ENCODE data around the gene ATXN3. TPM values are rescaled to one million over a fixed set of nuclear protein-coding genes. Genes with fewer than 3 reads are reported as not detected.
A peak's percentile ranks its signal among the peaks of the same experiment; 100 is the strongest.

The ATXN3 gene
- total and polyA plus RNA-seq, 2 of the 13 experiments (the other 11 are each of a cell fraction or from before 2014, with no cell fraction given), result 14.9 to 17.3 TPM

- peak; percentile 68; the same call in 1 of the 2 replicates for TF ChIP-seq SOX5 (CRISPR knock-in tag; IDR thresholded peaks at IDR 0.05; ENCODE audit: borderline replicate concordance)
Measured at GRCh38 chr14:92154283-92154942, 48.0 kb upstream of the ATXN3 start (continued).

DNA sequence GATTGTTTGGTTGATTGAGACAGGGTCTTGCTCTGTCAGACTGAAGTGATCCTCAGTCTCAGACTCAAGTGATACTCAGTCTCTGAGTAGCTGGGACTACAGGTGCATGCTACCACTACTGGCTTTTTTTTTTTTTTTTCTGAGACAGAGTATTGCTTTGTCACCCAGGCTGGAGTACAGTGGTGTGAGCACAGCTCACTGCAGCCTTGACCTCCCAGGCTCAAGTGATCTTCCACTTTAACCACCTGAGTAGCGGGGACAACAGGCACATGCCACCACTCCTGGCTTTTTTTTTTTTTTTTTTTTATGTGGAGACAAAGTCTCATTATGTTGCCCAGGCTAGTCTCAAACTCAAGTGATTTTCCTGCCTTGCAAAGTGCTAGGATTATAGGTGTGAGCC, 47.2 kb upstream of the ATXN3 start:
- Histone ChIP-seq H3K9me3 (ENCODE audit: low read length) (no peaks in the 10 kb centered on the region), H3K4me1 (ENCODE audit: insufficient read depth, low read length) (peaks cover 20% of the 10 kb centered on the region), H3K36me3 (replicated peaks in 1 of 2; ENCODE audit: control insufficient read depth in 1 of 2, insufficient read depth in 2 of 2, low read length in 2 of 2) (peaks cover 20 to 47% of the 10 kb centered on the region in 2 experiments), H3K4me2 (ENCODE audit: low read depth, low read length) (no peak overlapping the region), H3K27ac (ENCODE audit: extremely low read length, insufficient read depth, low read length) (peak overlapping the region; percentile 45), H3K4me3 (replicated peaks in 1 of 3; ENCODE audit: insufficient read depth in 1 of 3, low read depth in 2 of 3, low read length in 3 of 3) (no peak overlapping the region), H3K27me3 (ENCODE audit: control insufficient read depth in 1 of 2, insufficient read depth in 2 of 2, low read length in 2 of 2) (no peaks in the 10 kb centered on the region), H4K20me1 (ENCODE audit: insufficient read depth, low read length) (no peaks in the 10 kb centered on the region), H2AFZ (ENCODE audit: low read length) (no peak overlapping the region), H3K9ac (ENCODE audit: insufficient read depth, low read depth, low read length) (no peak overlapping the region), H3K79me2 (ENCODE audit: insufficient read depth, low read length) (no peaks in the 10 kb centered on the region)
- BruUV-seq (replicated peaks), result no TSS peak
- DNase-seq (ENCODE audit: low spot score) (peak; percentile 51), FAIRE-seq (no peak), ATAC-seq (peak; percentile 72)
- CTCF ChIA-PET (ENCODE audit: low intra/inter-chr PET ratio, low total read pairs), result no interaction called here
- POLR2A ChIA-PET, result interaction anchor here (0.8 kb wide), 1 partner anchor 32 kb away, joined by 3 read pairs; the partner anchor contains the start of genes CPSF2 and NDUFB1
- in situ Hi-C loops (cut with HindIII; ENCODE audit: extremely low pct_ligation_motif_present, low pct_unique_long_range_greater_than_20kb) (no loop called here), intact Hi-C loops (cut with micrococcal nuclease; ENCODE audit: unreplicated experiment) (no loop called here)
- WGBS (ENCODE audit: low lambda C conversion rate), result 64% methylated on average over 1 of the region's 1 CpG
- TF ChIP-seq RXRA (CRISPR knock-in tag; IDR thresholded peaks at IDR 0.05), result peak; percentile 41; the same call in 1 of the 2 replicates
- TF ChIP-seq EHMT2 (IDR thresholded peaks at IDR 0.05; ENCODE audit: borderline replicate concordance, low read depth, low read length), result no peak
- TF ChIP-seq, protein P1, sequence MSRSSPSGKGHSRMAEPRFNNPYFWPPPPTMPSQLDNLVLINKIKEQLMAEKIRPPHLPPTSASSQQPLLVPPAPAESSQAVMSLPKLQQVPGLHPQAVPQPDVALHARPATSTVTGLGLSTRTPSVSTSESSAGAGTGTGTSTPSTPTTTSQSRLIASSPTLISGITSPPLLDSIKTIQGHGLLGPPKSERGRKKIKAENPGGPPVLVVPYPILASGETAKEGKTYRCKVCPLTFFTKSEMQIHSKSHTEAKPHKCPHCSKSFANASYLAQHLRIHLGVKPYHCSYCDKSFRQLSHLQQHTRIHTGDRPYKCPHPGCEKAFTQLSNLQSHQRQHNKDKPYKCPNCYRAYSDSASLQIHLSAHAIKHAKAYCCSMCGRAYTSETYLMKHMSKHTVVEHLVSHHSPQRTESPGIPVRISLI (CRISPR knock-in tag; IDR thresholded peaks at IDR 0.05; ENCODE audit: borderline replicate concordance), result peak; percentile 91
- TF ChIP-seq SOX6 (IDR thresholded peaks at IDR 0.05), result no peak
- TF ChIP-seq SOX6 (CRISPR knock-in tag; IDR thresholded peaks at IDR 0.05), result peak; percentile 21; the same call in 1 of the 2 replicates
- TF ChIP-seq ZFP82 (CRISPR knock-in tag; IDR thresholded peaks at IDR 0.05; ENCODE audit: borderline replicate concordance), result no peak
- TF ChIP-seq SOX13 (IDR thresholded peaks at IDR 0.05), result no peak
- TF ChIP-seq SOX13 (CRISPR knock-in tag; conservative IDR thresholded peaks at IDR 0.05 in 1 of 2, IDR thresholded peaks at IDR 0.05 in 1 of 2), result peak in 1 of 2 experiments; percentile 45; a peak in 1 of 4 replicates
- no peak for TF ChIP-seq HOXD1 (CRISPR knock-in tag; IDR thresholded peaks at IDR 0.05)
- TF ChIP-seq GTF2F1 (IDR thresholded peaks at IDR 0.05; ENCODE audit: low read length), result no peak
- no peak for TF ChIP-seq GMEB2 (CRISPR knock-in tag; IDR thresholded peaks at IDR 0.05; ENCODE audit: low read depth)
- 0 out of 4 replicates have a peak, but pooled peaks of 1 of the 2 experiments have one; percentile 7 for TF ChIP-seq EP300 (IDR thresholded peaks at IDR 0.05; ENCODE audit: low read depth in 2 of 2, low read length in 2 of 2)
- TF ChIP-seq EP300 (CRISPR knock-in tag; IDR thresholded peaks at IDR 0.05; ENCODE audit: borderline replicate concordance), result no peak
- TF ChIP-seq SMARCC2 (IDR thresholded peaks at IDR 0.05), result no peak
- TF ChIP-seq ELF1 (CRISPR knock-in tag; IDR thresholded peaks at IDR 0.05), result no peak
- TF ChIP-seq, protein P2, sequence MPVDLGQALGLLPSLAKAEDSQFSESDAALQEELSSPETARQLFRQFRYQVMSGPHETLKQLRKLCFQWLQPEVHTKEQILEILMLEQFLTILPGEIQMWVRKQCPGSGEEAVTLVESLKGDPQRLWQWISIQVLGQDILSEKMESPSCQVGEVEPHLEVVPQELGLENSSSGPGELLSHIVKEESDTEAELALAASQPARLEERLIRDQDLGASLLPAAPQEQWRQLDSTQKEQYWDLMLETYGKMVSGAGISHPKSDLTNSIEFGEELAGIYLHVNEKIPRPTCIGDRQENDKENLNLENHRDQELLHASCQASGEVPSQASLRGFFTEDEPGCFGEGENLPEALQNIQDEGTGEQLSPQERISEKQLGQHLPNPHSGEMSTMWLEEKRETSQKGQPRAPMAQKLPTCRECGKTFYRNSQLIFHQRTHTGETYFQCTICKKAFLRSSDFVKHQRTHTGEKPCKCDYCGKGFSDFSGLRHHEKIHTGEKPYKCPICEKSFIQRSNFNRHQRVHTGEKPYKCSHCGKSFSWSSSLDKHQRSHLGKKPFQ (CRISPR knock-in tag; IDR thresholded peaks at IDR 0.05; ENCODE audit: insufficient replicate concordance), result peak; percentile 60
- no peak for TF ChIP-seq ZNF577 (CRISPR knock-in tag; IDR thresholded peaks at IDR 0.05; ENCODE audit: borderline replicate concordance, low read depth)
- TF ChIP-seq ZNF782 (CRISPR knock-in tag; IDR thresholded peaks at IDR 0.05; ENCODE audit: borderline replicate concordance), result no peak

All from HepG2 (cell line).